Measurements from ENCODE around the gene ZAP70.
"Not testable (repeated sequence)": the region's sequence is repeated elsewhere in the genome, so short reads cannot be mapped to it uniquely, and the experiment has no call there.

The ZAP70 gene

GRCh38 chr2:97699765-97700444 lies 13.5 kb upstream of the ZAP70 start:
- DNase-seq: peak; percentile 79

- no peak for DNase-seq
Observed at GRCh38 chr2:97701186-97701585, 12.2 kb upstream of the ZAP70 start.

- no peak for DNase-seq
Observed at GRCh38 chr2:97701851-97702465, 11.4 kb upstream of the ZAP70 start.

GRCh38 chr2:97702731-97703470 lies 10.5 kb upstream of the ZAP70 start:
- no peak for DNase-seq

GRCh38 chr2:97703741-97704140 lies 9.6 kb upstream of the ZAP70 start:
- no peak for DNase-seq

- no peak for DNase-seq
Observed at GRCh38 chr2:97704989-97705388, 8.4 kb upstream of the ZAP70 start.

GRCh38 chr2:97706112-97706511 lies 7.3 kb upstream of the ZAP70 start:
- DNase-seq: no peak

GRCh38 chr2:97706708-97707345 lies 6.5 kb upstream of the ZAP70 start:
- no peak for DNase-seq

- peak; percentile 19 for DNase-seq
Observed at GRCh38 chr2:97707362-97708047, 5.9 kb upstream of the ZAP70 start.

GRCh38 chr2:97708048-97708380 lies 5.4 kb upstream of the ZAP70 start:
- no peak for DNase-seq

- DNase-seq: no peak
Observed at GRCh38 chr2:97708608-97709007, 4.8 kb upstream of the ZAP70 start.

GRCh38 chr2:97711394-97711711 lies 2.0 kb upstream of the ZAP70 start:
- DNase-seq: no peak

- DNase-seq: not testable (repeated sequence)
Observed at GRCh38 chr2:97712175-97712574, 1.2 kb upstream of the ZAP70 start.

- peak; percentile 65 for DNase-seq
Observed at GRCh38 chr2:97712693-97713295, 582 bp upstream of the ZAP70 start.

- DNase-seq: peak; percentile 49
Observed at GRCh38 chr2:97714084-97714949, 941 bp downstream of the ZAP70 start.

GRCh38 chr2:97714950-97715652 lies 1.7 kb downstream of the ZAP70 start:
- no peak for DNase-seq

- no peak for DNase-seq
Observed at GRCh38 chr2:97715951-97716694, 2.7 kb downstream of the ZAP70 start.

- peak; percentile 50 for DNase-seq
Observed at GRCh38 chr2:97716695-97717612, 3.6 kb downstream of the ZAP70 start.

- DNase-seq: no peak
Observed at GRCh38 chr2:97717613-97717995, 4.2 kb downstream of the ZAP70 start.

All from stimulated activated CD8-positive, alpha-beta memory T cell treated with anti-CD3 and anti-CD28 coated beads, Interleukin-4, amount 100 ng/mL, for 48 hours (primary cell).